Stimulated activated CD8-positive, alpha-beta memory T cell treated with anti-CD3 and anti-CD28 coated beads, Interleukin-2, amount 100 ng/mL, for 48 hours (primary cell): ENCODE measurements around the gene SPEF2.

Source experiments
- DNase-seq, 2 donors: peaks; one replicate each; pipeline ENCODE4 v3.0.0-alpha.2; 2020; ENCODE audit warnings: low read depth in 2 of 2

The SPEF2 gene

DNA sequence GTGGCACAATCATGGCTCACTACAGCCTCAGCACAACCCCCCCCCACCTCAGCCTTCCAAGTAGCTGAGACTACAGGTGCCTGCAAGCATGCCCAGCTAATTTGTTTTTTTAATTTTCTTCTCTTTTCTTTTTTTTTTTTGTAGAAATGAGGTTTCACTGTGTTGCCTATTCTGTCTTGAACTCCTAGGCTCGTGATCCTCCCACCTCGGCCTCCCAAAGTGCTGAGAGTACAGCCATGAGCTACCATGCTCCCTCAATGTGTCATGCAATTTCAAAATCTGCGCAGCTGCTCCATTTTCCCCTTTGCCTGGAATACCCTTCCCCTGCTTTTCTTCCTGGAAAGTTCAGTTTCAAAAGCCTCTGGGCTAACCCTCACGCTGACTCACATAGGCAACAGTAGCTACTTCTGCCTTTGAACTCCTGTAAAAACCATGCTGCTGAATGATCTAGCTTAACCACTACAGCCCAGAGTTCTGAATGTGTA is 168.0 kb downstream of the SPEF2 start:
- peak in 1 of 2 donors; percentile 35 for DNase-seq

DNA sequence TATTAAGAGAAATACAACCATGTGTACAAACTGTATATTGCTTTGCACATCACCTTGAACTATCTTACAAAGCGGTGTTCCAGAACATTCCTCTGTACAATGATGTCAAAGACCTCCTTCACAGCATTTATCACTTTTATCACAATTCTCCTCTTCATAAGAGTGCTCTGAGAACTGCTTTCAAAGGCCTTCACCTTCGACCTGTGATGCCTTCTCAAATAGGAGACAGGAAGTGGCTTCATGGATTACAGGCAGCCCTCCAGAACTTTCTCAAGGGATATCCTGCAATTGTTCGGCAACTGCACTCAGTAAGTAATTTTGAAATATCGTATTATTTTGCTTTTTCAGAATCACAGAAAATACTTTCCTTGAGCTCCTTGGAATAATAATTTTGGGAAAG is 171.1 kb downstream of the SPEF2 start:
- DNase-seq = no peak

DNA sequence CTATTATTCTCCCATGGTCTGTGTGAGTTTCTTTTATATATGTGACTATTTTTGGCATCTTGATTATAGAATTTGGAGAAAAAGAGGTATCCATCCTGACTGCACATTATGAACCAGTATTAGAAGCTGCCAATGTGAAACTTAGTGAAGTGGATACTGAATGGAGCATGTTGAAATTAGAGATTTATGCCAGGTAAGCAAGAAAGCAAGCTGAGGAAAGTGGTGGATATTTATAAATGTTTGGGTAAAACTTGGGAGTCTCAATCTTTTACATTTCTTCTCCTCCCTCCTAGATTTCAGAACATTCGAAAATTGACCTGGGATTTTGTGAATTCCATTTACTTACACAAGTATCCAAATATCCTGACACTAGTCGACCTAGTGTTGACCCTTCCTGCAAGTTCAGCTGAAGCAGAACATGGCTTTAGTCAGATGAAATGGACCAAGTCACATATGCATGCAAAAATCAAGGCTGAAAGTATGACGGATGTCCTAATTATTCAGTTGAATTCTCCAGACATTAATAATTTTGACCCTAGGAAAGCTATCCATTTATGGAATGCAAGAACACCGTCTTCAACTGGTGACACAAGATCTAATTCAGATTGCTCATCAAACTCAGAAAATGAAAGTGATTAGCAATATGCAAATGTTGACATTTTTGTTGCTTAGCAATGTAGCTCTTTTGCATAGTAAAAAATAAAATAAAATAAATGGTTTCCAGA is 172.2 kb downstream of the SPEF2 start:
- no peak for DNase-seq

DNA sequence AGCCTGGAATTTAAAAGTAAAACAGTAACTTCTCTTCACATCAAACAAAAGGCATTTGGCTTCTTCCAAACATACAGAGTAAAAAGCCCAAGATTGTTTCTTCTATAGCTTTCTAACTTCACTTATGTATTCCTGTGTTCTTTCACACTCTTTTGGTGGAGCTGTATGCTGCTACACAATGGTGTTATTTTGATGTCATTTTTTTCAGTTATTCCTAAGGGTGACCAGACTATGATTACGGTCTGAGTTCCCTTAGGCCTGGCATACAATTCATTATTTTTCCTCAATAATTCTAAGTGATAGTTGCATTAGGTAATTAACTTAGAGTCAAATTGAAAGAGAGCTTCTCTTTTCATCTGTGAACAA is 172.8 kb downstream of the SPEF2 start:
- no peak for DNase-seq

DNA sequence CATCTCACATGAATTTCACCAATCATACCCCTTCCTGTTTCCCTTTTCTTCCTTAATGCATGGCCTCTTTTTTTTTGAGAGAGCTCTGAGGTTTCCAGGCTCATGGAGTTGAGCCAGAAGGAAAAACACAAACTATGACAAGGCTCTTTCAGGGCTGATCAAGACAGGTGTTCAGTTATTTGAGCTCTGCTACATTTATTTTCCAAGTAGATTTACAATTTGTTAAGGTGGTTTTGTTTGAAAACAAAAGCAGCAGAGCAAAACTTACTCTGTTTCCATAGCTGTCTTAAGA is 176.6 kb downstream of the SPEF2 start:
- DNase-seq = no peak

DNA sequence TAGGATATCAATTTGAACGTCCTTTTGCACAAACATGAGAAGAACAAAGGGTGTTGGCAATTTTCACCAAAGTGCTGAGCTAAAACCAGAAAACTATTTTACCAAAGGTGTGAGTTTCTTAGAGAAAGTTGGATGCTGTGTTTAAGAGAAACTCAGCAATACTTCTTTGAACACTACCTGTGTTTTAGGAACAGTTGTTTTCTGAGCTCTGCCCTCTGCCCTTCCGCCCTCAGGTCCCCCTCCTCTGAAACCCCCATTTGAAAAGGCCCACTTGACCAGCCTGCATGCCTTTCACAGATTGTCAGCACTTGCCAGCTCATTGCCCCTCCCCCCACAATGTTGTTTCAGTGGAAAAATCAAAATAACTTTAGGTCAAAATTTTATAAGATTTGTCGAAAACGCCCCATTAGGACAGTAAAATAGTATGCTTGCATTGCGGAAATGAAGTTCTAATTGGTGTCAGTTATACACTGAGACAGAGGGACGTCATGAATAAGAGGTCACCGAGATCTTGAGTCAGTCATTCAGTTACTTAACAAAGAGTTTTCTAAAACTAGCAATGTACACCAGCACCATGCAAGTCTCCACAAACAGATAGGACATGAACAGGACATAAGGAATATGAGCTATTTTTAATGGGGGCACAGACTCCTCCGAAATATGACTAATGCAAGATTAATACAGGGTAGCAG is 177.2 kb downstream of the SPEF2 start:
- no peak for DNase-seq

DNA sequence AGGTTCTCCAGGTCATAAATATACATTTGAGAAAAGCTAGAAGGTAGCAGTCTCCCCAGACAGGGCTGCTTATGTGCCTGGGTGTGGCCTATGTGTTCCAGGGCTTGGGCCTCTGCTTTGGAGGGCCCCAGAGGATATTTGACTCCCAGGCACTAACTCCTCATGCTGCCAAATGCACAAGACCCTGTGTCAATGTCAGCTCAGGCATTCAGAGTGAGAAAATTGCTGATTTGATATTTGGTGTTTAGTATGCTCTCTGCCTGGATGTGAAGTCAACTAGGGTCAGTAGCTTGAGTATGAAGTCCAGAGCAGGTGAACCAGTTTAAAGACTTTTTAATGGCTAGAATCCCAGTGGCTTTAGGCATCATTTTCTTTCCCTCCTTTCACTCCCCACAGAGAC is 181.5 kb downstream of the SPEF2 start:
- DNase-seq = no peak

DNA sequence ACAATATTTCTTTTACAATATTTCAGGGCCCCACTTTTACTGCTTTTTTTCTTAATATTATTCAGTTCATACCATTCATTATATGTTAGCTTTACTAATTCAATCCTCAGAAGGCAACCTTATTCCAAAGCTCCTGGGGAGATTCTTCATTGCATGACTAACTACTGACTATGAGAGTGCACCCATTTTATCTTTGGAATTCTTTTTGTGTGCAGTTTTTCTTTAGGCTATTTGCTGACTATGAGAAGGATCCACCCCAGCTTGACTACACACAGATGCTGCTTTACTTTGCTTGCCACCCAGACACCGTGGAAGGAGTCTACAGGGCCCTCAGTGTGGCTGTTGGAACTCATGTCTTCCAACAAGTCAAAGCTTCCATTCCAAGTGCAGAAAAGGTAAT is 182.1 kb downstream of the SPEF2 start:
- no peak for DNase-seq

DNA sequence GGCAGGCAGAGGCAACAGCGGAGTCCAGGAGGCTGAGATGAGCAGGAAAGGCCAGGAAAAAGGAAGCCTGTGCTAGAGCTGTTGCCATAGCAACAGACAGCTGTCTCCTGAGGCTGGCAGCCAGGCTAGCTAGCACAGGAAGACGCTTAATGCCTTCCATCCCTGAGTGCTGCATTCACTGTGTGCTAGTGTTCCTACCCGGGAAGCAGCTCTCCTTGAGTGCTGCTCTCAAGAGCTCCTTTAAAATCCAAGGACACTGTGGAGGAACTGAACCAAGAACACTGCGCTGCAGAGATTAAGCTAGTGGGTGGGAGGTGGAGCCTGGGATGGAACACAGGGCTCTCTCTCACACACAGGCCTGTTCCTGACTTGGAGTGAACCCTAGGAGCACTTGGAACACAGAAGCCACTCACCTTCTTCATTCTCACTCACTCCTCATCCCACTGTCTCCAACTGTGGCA is 185.6 kb downstream of the SPEF2 start:
- DNase-seq = no peak

DNA sequence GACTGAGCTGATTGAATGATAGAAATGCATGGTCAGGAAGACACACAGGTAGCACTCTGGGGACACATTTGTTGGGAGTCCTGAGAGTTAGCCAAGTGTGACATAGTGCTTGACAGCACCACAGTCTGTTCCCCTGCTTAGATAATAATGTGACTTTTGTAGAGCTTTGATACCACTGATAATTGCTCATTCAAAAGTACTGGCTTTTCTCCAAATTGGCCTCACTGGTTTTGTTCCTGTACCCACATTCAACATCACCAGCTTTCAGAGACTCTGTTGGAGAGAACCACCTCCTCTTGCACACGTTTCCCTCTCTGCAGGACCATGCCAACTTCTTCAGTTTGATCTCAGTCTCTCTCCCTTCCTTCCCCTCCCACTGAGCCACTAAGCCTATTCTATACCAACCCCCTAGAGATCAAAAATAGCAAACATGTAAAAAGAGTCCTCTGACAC is 186.6 kb downstream of the SPEF2 start:
- no peak for DNase-seq

DNA sequence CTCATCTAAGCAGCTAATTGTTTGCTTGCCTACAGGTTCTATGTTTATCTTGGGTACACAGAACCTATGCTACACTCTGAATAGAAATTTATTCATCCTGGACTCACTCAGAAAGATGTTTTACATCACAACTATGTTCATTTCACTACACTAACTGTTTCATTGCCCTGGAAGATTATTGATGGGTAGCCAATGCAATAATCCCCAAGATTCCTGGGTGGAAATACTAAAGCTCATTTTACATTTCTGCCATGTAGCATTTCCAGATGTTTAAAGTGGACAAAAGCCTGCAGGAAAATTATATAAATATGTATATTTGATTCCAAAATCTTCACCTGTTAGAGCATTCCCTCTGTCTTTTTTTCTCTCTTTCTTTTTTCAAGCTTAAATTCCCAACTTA is 187.2 kb downstream of the SPEF2 start:
- DNase-seq = no peak

DNA sequence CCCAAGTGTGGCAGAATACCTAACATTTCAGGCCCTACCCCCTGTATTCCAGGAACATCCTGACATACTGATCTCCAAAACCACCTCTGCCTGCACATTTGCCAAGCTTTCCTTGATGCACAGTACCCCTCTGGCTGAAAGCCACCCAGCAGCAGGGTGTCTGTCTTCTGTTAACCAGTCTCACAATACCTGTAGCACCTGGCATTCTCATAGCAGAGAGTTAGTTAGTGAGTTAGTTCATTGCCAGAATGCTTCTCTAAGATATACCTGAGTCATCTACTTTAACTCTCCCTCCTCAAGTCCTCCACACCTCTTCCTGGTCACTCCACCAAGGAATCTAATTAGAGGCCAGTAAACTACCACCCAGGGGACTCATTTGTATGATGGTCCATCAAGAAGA is 192.9 kb downstream of the SPEF2 start:
- no peak for DNase-seq

DNA sequence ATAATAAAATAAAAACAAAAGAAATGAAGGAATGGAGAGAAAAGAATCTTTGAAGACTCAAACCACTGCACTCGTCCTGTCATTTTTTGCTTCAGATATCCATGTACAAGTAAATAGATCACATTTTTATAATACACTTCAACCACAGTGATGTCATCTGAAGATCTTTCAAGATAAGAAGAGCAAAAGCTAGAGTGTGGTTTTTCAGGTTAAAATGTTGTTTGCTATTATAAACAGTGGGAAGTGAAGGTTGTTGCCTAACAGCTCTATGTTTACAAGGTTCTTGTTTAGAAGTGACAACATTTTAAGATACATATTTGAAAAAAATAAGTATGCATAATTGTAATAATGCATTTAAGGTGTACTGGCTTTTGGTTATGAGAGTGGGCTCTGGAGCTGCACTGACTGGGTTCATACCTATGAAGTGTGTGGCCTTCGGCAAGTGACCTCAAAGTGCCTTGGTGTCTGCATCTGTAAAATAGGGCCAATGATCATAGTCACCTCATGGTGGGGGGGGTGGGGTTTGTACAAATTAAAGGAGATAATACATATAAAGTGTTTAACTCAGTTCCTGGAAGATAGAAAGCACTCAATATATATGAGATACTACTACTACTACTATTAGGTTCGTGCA is 193.6 kb downstream of the SPEF2 start:
- DNase-seq = no peak

DNA sequence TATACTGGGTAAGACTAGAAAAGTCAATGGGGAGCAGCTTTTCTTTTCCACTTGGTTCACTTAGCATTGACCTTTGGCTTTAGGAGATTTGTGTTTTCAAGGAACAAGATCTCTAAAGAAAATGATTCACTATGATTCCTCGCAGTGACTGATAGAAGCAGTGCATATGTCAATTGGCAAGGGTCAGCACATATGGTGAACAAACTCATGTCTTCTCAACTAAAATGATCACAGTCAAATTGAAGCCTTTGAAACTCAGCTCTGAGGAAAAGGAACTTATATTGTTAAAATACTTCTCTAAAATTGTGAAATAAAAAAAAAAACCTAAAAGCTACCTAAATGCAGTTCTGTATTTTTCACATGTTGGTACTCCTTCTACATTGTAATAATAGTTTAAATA is 195.9 kb downstream of the SPEF2 start:
- no peak for DNase-seq

DNA sequence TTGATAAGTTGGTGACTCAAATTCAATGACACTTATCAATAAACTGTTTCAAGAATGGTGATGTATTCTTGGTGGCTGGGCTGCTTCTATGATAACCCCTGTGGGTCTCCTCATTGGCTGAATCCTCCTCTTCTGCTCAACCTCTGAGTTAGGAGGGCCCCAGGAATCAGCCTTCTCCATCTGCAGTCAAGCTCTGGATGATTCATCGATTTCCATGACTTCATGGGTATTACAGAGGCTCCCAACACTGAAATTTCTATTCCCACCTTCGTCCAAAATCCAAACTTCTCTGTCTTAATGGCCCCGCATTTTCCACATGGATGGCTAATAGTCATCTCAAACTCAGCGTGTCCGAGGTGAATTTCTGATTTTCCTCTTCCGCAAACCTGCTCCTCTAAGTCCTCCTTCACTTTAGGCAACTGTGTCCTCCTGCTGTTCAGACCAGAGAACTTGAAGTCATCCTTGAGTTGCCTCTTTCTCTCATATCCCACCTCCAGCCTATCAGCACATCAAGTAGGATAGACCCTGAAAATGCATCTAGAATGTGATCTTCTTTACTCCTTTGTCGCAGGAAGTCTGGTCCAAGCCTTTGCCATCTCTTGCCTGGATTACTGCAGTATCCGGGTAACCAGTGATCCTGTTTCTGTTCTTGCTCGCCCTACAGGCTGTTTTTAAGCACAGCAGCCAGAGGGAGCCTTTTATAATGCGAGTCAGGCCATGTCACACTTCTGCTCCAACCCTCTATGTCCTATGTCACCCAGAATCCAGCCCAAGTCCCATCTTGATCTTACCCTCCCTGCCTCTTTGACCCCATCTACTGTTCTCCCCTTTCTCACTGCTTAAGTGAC is 197.7 kb downstream of the SPEF2 start:
- no peak for DNase-seq

DNA sequence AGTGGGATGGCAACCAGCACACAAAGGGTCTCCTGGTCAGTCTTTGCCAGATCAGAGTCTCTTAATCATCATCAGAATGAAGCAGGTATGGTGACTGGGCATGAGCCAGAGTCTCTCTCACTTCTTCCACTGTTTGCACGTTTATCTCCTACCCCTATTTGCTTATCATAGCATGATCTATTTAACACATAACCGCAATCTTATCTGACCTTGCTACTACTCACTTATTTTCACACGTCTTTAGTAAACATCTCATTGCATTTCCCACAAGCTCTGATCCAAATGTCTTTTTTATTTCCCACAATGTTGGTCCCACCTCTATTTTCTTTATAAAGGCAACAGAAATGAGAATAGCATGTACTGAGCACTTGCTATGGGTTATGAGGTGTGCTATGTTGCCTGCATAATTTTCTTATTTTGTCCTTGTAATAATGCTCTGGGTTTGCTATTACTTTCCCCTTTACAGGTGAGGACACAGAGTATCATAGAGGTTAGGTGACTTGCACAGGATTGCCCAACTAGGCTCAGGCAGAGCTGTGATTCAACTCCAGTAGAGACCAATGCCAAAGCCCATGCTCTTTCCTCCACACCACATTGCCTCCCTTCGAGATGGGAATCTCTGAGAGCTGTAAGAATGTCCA is 199.3 kb downstream of the SPEF2 start:
- no peak for DNase-seq

DNA sequence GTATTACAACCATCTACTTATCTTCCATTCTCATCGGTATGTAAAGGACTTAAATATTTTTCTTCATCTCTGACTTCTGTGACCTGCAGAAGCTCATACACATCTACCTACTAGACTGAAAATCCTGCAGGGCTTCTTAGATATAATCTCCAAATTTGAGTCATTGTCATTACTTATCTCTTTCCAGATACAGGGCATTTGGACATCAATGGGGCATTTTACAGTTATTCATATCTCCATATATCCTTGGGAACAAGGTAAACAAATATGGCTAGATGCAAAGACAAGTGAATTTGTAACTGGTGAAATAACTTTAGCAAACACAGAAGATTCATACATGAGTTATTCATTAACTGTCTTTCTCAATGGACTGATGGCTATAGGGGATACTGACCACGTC is 201.4 kb downstream of the SPEF2 start:
- no peak for DNase-seq

DNA sequence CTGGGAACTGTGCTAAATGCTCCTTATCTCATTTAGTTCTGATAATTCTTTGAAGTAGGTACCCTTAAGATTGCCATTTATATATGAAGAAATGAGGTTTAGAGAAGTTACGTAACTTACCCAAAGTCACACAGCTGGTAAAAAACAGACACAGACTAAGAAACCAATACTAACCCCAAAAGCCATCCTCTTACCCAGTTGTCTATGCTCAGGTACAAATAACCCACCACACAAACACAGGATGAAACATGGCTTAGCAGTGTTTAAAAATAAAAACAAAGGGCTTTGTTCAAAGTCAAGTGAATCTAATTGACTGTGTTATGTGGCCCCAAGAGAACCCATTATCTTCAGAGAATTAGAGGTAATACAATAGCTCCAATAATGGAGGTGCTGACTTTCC is 202.0 kb downstream of the SPEF2 start:
- no peak for DNase-seq

DNA sequence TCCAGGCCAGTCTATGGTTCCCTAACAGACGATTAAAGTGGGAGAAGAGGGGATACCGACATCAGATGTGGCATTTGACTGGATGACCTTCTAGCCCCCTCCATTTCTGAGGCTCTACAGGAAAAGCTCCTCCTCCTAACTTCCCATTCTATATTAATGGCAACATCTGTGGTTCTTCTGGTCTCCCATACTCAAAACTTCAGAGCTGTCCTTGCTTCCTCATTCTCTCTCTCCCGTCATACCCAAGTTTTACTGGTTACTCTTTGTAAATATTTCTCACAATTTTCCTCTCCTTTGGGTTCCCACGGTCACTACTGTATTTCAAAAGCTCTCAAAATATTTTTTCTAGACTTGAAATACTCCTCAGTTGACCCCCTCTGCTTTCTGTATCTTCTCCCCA is 203.1 kb downstream of the SPEF2 start:
- DNase-seq = no peak

DNA sequence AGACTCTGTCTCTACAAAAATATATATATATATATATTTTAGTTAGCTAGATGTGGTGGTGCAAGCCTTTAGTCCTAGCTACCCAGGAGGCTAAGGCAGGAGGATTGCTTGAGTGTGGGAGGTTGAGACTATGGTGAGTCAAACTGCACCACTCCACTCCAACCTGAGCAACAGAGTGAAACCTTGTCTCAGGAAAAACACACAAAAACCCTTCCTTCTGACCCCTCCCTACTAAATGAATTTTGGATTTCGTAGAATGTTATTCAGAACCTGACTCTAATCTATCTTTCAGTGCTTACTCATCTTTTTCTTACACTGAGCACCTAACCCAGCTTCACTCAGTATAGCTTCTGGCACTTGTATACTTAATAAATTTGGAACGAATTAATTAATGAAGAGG is 203.8 kb downstream of the SPEF2 start:
- DNase-seq = no peak

DNA sequence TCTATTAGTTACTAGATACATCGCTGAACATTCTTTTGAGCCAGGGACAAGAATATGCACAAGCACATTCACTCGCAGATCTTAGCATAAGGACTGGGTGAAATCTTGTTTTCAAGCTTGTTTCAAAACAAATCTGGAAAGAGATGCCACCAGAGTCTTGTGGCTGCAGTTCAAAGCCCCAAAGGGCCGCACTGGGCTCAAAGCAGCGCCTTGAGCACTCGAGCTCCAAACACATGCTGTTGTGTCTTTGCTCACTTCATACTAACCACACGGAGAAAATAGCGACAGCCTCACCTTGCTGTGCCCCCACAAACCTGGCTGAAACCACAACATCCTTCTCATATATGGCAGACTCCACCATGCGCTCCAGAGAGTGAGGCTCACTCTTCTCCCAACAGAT is 204.8 kb downstream of the SPEF2 start:
- no peak for DNase-seq
